Activated T-helper 2 cell treated with anti-CD3 and anti-CD28 coated beads, Interferon-gamma antibody, Interleukin-2, Interleukin-4, amounts not matched to agents 10 μg/mL and 5 μg/mL and 100 μg/mL, durations not matched to agents 14 hours and 24 hours and 36 hours (primary cell): ENCODE measurements around the gene RBPJ. TPM values are rescaled to one million over a fixed set of nuclear protein-coding genes. Genes with fewer than 3 reads are reported as not detected.

Experiments
- DNase-seq: peaks from one replicate; pipeline ENCODE4 v3.0.0; 2021; ENCODE audit warnings: low spot score
- H3K27ac Mint-ChIP-seq: one replicate; pipeline ENCODE4 v1.8.0; 2021; ENCODE audit warnings: mixed read lengths
- H3K27me3 Mint-ChIP-seq: one replicate; pipeline ENCODE4 v1.8.0; 2021; ENCODE audit warnings: low read depth, mixed read lengths
- H3K36me3 Mint-ChIP-seq: one replicate; pipeline ENCODE4 v1.8.0; 2021; ENCODE audit warnings: low read depth, mixed read lengths
- H3K4me1 Mint-ChIP-seq: one replicate; pipeline ENCODE4 v1.8.0; 2021; ENCODE audit warnings: low read depth, mixed read lengths
- H3K4me3 Mint-ChIP-seq: one replicate; pipeline ENCODE4 v1.8.0; 2021; ENCODE audit warnings: low read depth, mild to moderate bottlenecking, moderate library complexity, mixed read lengths
- H3K9me3 Mint-ChIP-seq: one replicate; pipeline ENCODE4 v1.8.0; 2021; ENCODE audit warnings: mixed read lengths
- intact Hi-C: fragments of 100-400 bp; cut with micrococcal nuclease; formaldehyde crosslinking; loops from one replicate; pipeline ENCODE4 v1.15.1; 2023
- total RNA-seq: library from RNA; stranded (reverse); gene quantifications from 2 replicates; pipeline ENCODE4 v1.2.3, GENCODE V29; 2022

Gene RBPJ
- total RNA-seq, 1 donor from 2014 or later: 527 TPM

DNA sequence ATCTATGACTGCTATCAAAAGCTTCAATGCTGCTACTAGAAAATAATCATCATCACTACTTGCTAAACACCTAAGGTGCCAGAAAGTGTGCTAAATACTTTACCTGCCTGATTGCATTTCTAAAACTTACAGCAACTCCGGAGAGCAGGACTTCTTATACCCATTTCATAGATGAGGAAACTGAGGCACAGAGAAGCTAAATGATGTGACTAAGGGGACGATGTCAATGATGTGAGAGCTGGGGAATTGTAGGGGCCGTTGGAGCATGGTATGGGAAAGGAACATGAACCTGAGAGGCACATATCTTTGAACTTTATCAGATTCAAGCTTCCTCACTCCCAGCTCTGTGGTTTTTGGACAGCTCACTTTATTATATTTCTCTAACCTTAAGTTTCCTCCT is 130.8 kb downstream of the RBPJ start:
- Mint-ChIP-seq H3K27me3 (peaks cover 5% of the 10 kb centered on the region), H3K4me1 (no peaks in the 10 kb centered on the region), H3K4me3 (no peak overlapping the region), H3K36me3 (no peaks in the 10 kb centered on the region), H3K9me3 (no peaks in the 10 kb centered on the region), H3K27ac (no peak overlapping the region)
- intact Hi-C loops: loop anchor here (10.0 kb wide), 2 partner anchors 133 to 413 kb away; partner anchors contain the start of genes STIM2 and TBC1D19
- no peak for DNase-seq

GRCh38 chr4:26452565-26453531 is 132.0 kb downstream of the RBPJ start:
- Mint-ChIP-seq H3K27me3 (peaks cover 7% of the 10 kb centered on the region), H3K36me3 (no peaks in the 10 kb centered on the region), H3K27ac (no peak overlapping the region), H3K9me3 (no peaks in the 10 kb centered on the region), H3K4me1 (no peaks in the 10 kb centered on the region), H3K4me3 (no peak overlapping the region)
- intact Hi-C loops: loop anchor here (10.0 kb wide), 2 partner anchors 132 to 412 kb away; partner anchors contain the start of genes STIM2 and TBC1D19
- no peak for DNase-seq

DNA sequence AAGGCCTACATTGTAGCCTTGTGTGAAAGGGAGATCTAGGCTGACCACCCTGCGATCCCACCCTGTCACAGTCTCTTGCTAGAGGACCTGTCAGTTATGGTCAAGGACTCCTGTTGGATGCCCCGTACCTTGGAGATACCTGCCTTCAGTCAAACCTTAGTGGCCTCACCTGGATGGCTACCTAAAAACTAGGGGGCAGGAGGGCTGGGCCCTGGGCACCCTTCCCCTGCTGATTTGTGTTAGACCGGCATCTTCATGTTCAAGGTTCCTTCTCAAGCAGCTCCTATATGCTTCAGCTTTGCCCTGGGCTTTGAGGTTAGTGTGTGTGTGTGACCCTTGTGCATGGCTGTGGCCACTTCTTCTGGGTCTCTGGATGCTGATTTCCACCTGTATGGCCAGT is 134.1 kb downstream of the RBPJ start:
- Mint-ChIP-seq H3K27ac (no peak overlapping the region), H3K4me1 (peaks cover 12% of the 10 kb centered on the region), H3K9me3 (no peaks in the 10 kb centered on the region), H3K27me3 (peaks cover 5% of the 10 kb centered on the region), H3K4me3 (no peak overlapping the region), H3K36me3 (no peaks in the 10 kb centered on the region)
- intact Hi-C loops: loop anchor here (10.0 kb wide), 2 partner anchors 130 to 410 kb away; partner anchors contain the start of genes STIM2 and TBC1D19
- no peak for DNase-seq

DNA sequence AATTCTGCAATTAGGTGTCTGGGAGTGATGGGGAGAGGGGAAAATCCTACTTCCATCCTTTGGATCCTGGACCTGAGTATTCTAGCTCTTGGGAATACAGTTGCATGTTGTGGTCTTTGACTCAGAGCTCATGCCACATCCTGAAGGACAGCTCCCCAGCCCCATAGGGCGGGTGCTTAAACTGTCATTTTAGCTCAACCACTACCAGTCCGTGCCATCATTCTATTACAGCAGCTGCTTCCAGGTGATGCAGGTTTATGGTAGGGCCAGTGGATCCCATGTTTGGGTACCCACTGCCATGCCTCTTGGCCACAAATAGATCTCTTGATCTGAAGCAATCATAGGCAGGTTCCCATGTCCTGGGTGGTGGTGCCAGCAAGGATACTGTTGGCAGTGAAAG is 134.8 kb downstream of the RBPJ start:
- Mint-ChIP-seq H3K4me3 (no peak overlapping the region), H3K9me3 (no peaks in the 10 kb centered on the region), H3K27me3 (peaks cover 5% of the 10 kb centered on the region), H3K36me3 (no peaks in the 10 kb centered on the region), H3K27ac (no peak overlapping the region), H3K4me1 (peaks cover 12% of the 10 kb centered on the region)
- intact Hi-C loops: loop anchor here (10.0 kb wide), 2 partner anchors 129 to 409 kb away; partner anchors contain the start of genes STIM2 and TBC1D19
- DNase-seq: no peak

- H3K27ac Mint-ChIP-seq: no peak overlapping the region
- H3K4me3 Mint-ChIP-seq: no peak overlapping the region
- intact Hi-C loops: loop anchor here (10.0 kb wide), 2 partner anchors 127 to 407 kb away; partner anchors contain the start of genes STIM2 and TBC1D19
- peaks cover 5% of the 10 kb centered on the region for H3K27me3 Mint-ChIP-seq
- peaks cover 12% of the 10 kb centered on the region for H3K4me1 Mint-ChIP-seq
- no peak for DNase-seq
- H3K36me3 Mint-ChIP-seq: no peaks in the 10 kb centered on the region
- H3K9me3 Mint-ChIP-seq: no peaks in the 10 kb centered on the region
Measured at GRCh38 chr4:26457412-26457811, 136.6 kb downstream of the RBPJ start.

DNA sequence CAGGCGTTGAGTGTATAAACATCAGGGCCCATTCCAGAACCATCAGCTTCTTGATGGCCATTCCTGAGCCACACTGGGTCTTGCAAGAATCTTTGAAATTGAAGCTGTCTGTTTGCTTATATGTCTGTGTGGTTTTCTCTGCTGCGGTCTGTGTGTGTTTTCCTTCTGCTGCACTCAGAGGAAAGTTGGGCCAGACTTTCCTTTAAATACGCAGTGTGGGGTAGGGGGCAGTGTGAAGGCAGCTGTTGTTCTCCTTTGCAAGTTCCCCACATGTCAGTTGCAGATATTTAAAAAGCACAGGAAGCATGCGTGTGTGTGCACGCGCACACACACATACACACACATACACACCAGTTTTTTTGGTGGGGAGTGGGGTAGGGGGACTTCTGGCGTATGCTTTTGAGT is 137.3 kb downstream of the RBPJ start:
- intact Hi-C loops: loop anchor here (2.0 to 10.0 kb wide), 3 partner anchors 127 to 407 kb away; partner anchors contain the start of genes STIM2 and TBC1D19
- H3K27me3 Mint-ChIP-seq: peaks cover 7% of the 10 kb centered on the region
- H3K9me3 Mint-ChIP-seq: no peaks in the 10 kb centered on the region
- peaks cover 12% of the 10 kb centered on the region for H3K4me1 Mint-ChIP-seq
- H3K4me3 Mint-ChIP-seq: no peak overlapping the region
- DNase-seq: no peak
- no peaks in the 10 kb centered on the region for H3K36me3 Mint-ChIP-seq
- H3K27ac Mint-ChIP-seq: no peak overlapping the region

- Mint-ChIP-seq H3K9me3 (no peaks in the 10 kb centered on the region), H3K4me1 (peaks cover 12% of the 10 kb centered on the region), H3K36me3 (no peaks in the 10 kb centered on the region), H3K27me3 (peaks cover 11% of the 10 kb centered on the region), H3K4me3 (no peak overlapping the region), H3K27ac (no peak overlapping the region)
- no peak for DNase-seq
- intact Hi-C loops: loop anchor here (1.0 to 10.0 kb wide), 4 partner anchors 126 to 551 kb away; partner anchors contain the start of genes STIM2 and TBC1D19
Measured at GRCh38 chr4:26459054-26459755, 138.4 kb downstream of the RBPJ start.

- Mint-ChIP-seq H3K27ac (no peak overlapping the region), H3K4me3 (no peak overlapping the region), H3K36me3 (no peaks in the 10 kb centered on the region), H3K9me3 (no peaks in the 10 kb centered on the region), H3K27me3 (peaks cover 12% of the 10 kb centered on the region), H3K4me1 (peaks cover 12% of the 10 kb centered on the region)
- intact Hi-C loops: loop anchor here (1.0 to 10.0 kb wide), 4 partner anchors 125 to 550 kb away; partner anchors contain the start of genes STIM2 and TBC1D19
- DNase-seq: no peak
Measured at GRCh38 chr4:26459756-26460530, 139.1 kb downstream of the RBPJ start.

DNA sequence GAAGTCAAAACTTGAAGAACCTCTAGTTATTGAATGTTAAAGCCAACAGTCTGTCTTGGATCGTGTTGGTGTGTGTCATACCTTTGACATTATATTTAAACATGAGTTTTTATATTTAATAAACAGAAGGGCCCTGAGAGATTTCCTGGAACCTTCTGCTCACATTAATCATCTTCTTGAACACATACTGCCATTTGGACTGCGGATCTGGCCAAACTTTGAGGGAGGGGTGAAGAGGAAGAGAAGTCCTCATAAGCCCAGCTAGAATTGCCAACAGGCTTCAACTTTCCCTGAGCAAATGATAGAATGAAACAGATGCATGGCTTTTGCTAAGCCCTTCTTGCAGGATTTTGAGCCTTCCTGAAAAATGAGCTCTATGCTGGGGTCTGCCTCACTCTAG is 142.1 kb downstream of the RBPJ start:
- no peaks in the 10 kb centered on the region for H3K9me3 Mint-ChIP-seq
- DNase-seq: no peak
- no peak overlapping the region for H3K4me3 Mint-ChIP-seq
- no peaks in the 10 kb centered on the region for H3K36me3 Mint-ChIP-seq
- H3K4me1 Mint-ChIP-seq: peaks cover 12% of the 10 kb centered on the region
- no peak overlapping the region for H3K27ac Mint-ChIP-seq
- H3K27me3 Mint-ChIP-seq: peaks cover 10% of the 10 kb centered on the region
- intact Hi-C loops: no loop called here

- Mint-ChIP-seq H3K4me1 (peaks cover 7% of the 10 kb centered on the region), H3K36me3 (no peaks in the 10 kb centered on the region)
- intact Hi-C loops: no loop called here
Measured at GRCh38 chr4:26463386-26463785, 142.6 kb downstream of the RBPJ start.

DNA sequence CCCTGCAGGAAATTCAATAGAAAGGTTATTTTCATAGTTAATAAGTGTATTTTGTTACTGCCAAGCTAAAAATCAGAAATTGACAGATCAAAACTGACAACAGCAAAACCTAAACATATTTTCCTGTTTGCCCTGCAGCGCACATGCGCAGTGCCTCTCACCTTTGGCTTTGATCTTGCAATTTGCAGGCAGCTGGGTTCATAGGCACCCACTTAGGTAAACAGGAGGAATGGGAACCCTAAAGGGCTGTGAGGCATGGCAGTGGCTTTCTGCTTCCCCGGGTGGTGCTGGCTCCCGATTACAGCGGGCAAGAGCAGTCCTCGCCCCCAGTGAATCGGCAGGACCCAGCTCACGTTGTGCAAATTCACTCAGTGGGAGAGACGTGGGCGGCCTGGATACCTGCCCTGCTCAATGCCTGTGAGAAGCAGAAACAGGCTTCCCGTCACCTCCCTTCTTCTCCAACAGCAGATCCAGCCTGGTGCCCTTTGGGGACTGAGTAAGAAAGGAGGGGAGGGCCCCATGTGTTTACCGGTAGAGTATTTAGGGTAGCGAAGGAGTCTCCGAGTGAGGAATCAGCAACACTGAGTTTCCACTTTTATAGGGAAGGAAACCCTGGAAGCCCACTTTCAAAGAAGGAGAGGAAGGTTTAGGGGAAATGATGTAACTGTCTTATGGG is 143.7 kb downstream of the RBPJ start:
- Mint-ChIP-seq H3K4me3 (no peak overlapping the region), H3K36me3 (no peaks in the 10 kb centered on the region), H3K27me3 (peaks cover 16% of the 10 kb centered on the region), H3K27ac (no peak overlapping the region), H3K4me1 (no peaks in the 10 kb centered on the region), H3K9me3 (no peaks in the 10 kb centered on the region)
- intact Hi-C loops: no loop called here
- DNase-seq: no peak

More at GRCh38 chr4:26463386-26463785, 142.6 kb downstream of the RBPJ start:
- DNase-seq: no peak
- H3K27ac Mint-ChIP-seq: no peak overlapping the region
- H3K9me3 Mint-ChIP-seq: no peaks in the 10 kb centered on the region
- peaks cover 10% of the 10 kb centered on the region for H3K27me3 Mint-ChIP-seq
- no peak overlapping the region for H3K4me3 Mint-ChIP-seq
